Measurements from ENCODE around the gene FSTL4.
"Not testable (repeated sequence)": the region's sequence is repeated elsewhere in the genome, so short reads cannot be mapped to it uniquely, and the experiment has no call there.

The FSTL4 gene

GRCh38 chr5:133199417-133200178 lies 412.7 kb downstream of the FSTL4 start:
- Mint-ChIP-seq H3K27ac (no peak overlapping the region), H3K4me1 (ENCODE audit: low read depth) (no peaks in the 10 kb centered on the region), H3K36me3 (ENCODE audit: low read depth) (no peaks in the 10 kb centered on the region), H3K9me3 (no peaks in the 10 kb centered on the region), H3K4me3 (no peak overlapping the region), H3K27me3 (no peaks in the 10 kb centered on the region)
- DNase-seq: no peak

DNA sequence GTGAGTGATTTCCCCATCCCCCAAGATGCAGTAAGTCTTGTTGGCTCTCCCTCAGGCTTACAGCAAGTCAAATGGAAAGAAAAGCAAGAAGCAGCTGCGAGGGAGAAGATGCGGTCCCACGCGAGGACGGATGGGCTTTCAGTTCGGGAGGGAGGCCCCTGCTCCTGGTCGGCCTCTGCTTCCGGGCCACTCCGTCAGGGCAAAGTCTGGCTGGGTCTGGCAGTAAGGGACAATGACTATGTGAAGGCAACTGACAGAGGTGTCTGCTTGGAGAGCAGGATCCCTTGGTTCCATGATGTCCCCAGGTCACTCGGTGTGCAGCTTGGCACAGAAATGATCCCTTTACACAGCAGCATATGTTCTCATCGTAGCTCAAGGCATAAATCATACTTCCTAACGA lies 413.8 kb downstream of the FSTL4 start:
- no peak for DNase-seq
- no peak overlapping the region for H3K4me3 Mint-ChIP-seq
- no peaks in the 10 kb centered on the region for H3K9me3 Mint-ChIP-seq
- H3K27ac Mint-ChIP-seq: no peak overlapping the region
- H3K36me3 Mint-ChIP-seq (ENCODE audit: low read depth): no peaks in the 10 kb centered on the region
- no peaks in the 10 kb centered on the region for H3K4me1 Mint-ChIP-seq (ENCODE audit: low read depth)
- no peaks in the 10 kb centered on the region for H3K27me3 Mint-ChIP-seq

DNA sequence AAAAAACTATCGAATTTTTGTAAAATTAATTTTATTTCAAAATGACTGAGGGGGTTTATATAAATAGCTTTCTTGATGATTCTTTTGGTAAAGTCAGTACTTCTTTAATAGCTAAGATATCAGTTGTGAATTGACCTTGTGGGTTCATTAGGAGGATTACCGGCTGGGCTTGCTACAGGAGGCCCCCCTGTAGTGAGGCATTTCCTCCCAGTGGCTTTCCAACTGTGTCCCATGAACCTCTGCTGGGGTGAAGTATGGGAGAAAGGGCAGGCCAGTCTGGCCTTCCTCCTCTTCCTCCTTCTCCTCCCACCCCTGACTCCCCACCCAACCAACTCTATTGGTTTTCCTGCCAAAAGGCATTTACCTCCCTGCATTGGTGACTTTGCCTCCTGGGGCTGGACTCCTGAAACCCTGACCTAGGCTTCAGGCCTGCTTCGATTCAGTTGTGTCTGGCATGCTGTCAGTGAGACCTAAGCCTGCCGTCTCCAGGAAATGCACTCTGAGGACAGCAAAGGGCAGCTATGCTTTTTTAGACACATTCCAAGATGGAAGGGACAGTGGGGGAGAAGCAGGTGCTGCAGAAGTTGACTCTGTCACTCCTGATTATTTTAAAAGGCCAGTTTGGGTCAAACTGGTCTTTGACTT lies 415.8 kb downstream of the FSTL4 start:
- Mint-ChIP-seq H3K36me3 (ENCODE audit: low read depth) (no peaks in the 10 kb centered on the region), H3K4me1 (ENCODE audit: low read depth) (no peaks in the 10 kb centered on the region)

GRCh38 chr5:133195250-133195649 lies 417.1 kb downstream of the FSTL4 start:
- Mint-ChIP-seq H3K9me3 (no peaks in the 10 kb centered on the region), H3K4me3 (no peak overlapping the region), H3K4me1 (ENCODE audit: low read depth) (no peaks in the 10 kb centered on the region), H3K36me3 (ENCODE audit: low read depth) (no peaks in the 10 kb centered on the region), H3K27ac (no peak overlapping the region), H3K27me3 (no peaks in the 10 kb centered on the region)
- DNase-seq: no peak

More for the DNA sequence above, 415.8 kb downstream of the FSTL4 start:
- no peak overlapping the region for H3K27ac Mint-ChIP-seq
- no peak for DNase-seq
- no peaks in the 10 kb centered on the region for H3K9me3 Mint-ChIP-seq
- H3K27me3 Mint-ChIP-seq: no peaks in the 10 kb centered on the region
- H3K4me3 Mint-ChIP-seq: no peak overlapping the region

GRCh38 chr5:133193794-133194193 lies 418.5 kb downstream of the FSTL4 start:
- DNase-seq: no peak
- Mint-ChIP-seq H3K4me3 (no peak overlapping the region), H3K27me3 (no peaks in the 10 kb centered on the region), H3K27ac (no peak overlapping the region), H3K9me3 (no peaks in the 10 kb centered on the region), H3K4me1 (ENCODE audit: low read depth) (no peaks in the 10 kb centered on the region), H3K36me3 (ENCODE audit: low read depth) (no peaks in the 10 kb centered on the region)

GRCh38 chr5:133192716-133193115 lies 419.6 kb downstream of the FSTL4 start:
- DNase-seq: no peak
- H3K27ac Mint-ChIP-seq: no peak overlapping the region
- no peaks in the 10 kb centered on the region for H3K27me3 Mint-ChIP-seq
- no peaks in the 10 kb centered on the region for H3K4me1 Mint-ChIP-seq (ENCODE audit: low read depth)
- no peaks in the 10 kb centered on the region for H3K36me3 Mint-ChIP-seq (ENCODE audit: low read depth)
- H3K9me3 Mint-ChIP-seq: no peaks in the 10 kb centered on the region
- no peak overlapping the region for H3K4me3 Mint-ChIP-seq

DNA sequence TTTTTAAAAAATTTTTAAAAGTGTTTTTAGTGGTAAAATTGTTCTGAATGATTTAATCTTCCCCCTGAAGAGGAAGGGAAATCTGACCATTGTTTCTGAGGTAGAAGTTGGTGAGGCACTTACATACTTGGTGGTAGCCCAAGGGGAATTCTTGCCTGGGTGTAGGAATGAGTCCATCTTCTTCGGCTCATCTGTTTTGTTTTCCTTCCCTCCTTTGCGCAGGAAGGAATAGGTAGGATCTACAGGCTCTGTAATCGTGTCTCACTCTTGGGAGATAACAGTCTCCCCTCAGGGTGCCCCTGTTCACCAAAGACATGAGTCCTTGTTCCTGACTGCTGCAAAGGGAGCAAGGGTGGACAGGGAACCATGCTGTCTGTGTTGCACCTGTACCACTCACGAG lies 422.5 kb downstream of the FSTL4 start:
- no peak overlapping the region for H3K4me3 Mint-ChIP-seq
- no peaks in the 10 kb centered on the region for H3K27me3 Mint-ChIP-seq
- no peaks in the 10 kb centered on the region for H3K9me3 Mint-ChIP-seq
- no peaks in the 10 kb centered on the region for H3K36me3 Mint-ChIP-seq (ENCODE audit: low read depth)
- DNase-seq: no peak
- H3K27ac Mint-ChIP-seq: no peak overlapping the region
- H3K4me1 Mint-ChIP-seq (ENCODE audit: low read depth): no peaks in the 10 kb centered on the region

DNA sequence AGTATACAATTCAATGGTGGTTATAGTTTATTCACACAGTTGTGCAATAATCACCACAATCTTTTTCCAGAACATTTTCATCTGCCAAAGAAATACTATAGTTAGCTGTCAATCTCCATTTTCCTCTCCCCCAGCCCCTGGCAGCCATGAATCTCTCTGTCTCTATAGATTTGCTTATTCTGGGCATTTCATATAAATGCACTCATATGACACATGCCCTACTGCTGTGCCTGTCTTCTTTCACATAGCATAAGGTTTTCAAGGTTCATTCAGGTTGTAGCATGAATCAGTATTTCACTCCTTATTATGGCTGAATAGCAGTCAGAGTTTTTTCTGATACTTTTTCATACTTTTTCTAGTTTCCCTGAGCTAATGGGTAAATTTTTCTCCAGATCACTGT lies 432.9 kb downstream of the FSTL4 start:
- Mint-ChIP-seq H3K4me1 (ENCODE audit: low read depth) (no peaks in the 10 kb centered on the region), H3K4me3 (no peak overlapping the region), H3K27ac (no peak overlapping the region), H3K9me3 (no peaks in the 10 kb centered on the region), H3K36me3 (ENCODE audit: low read depth) (no peaks in the 10 kb centered on the region), H3K27me3 (no peaks in the 10 kb centered on the region)
- DNase-seq: no peak

- not testable (repeated sequence) for H3K27me3 Mint-ChIP-seq
- H3K27ac Mint-ChIP-seq: peak overlapping the region; percentile 62
- peak; percentile 59 for DNase-seq
Observed at GRCh38 chr5:133170756-133171387, 441.5 kb downstream of the FSTL4 start.

GRCh38 chr5:133164759-133165158 lies 447.6 kb downstream of the FSTL4 start:
- Mint-ChIP-seq H3K36me3 (ENCODE audit: low read depth) (peaks cover 3% of the 10 kb centered on the region), H3K9me3 (peaks cover 4% of the 10 kb centered on the region), H3K4me3 (no peak overlapping the region), H3K27ac (no peak overlapping the region), H3K4me1 (ENCODE audit: low read depth) (peaks cover 11% of the 10 kb centered on the region), H3K27me3 (no peaks in the 10 kb centered on the region)
- no peak for DNase-seq

More at GRCh38 chr5:133170756-133171387, 441.5 kb downstream of the FSTL4 start:
- H3K36me3 Mint-ChIP-seq (ENCODE audit: low read depth); H3K9me3 Mint-ChIP-seq: not testable (repeated sequence)
- Mint-ChIP-seq H3K4me3 (peak overlapping the region; percentile 63), H3K4me1 (ENCODE audit: low read depth) (peaks cover 16% of the 10 kb centered on the region)

GRCh38 chr5:133163839-133164238 lies 448.5 kb downstream of the FSTL4 start:
- no peaks in the 10 kb centered on the region for H3K9me3 Mint-ChIP-seq
- H3K36me3 Mint-ChIP-seq (ENCODE audit: low read depth): no peaks in the 10 kb centered on the region
- H3K4me1 Mint-ChIP-seq (ENCODE audit: low read depth): peaks cover 11% of the 10 kb centered on the region
- no peak overlapping the region for H3K4me3 Mint-ChIP-seq
- no peak overlapping the region for H3K27ac Mint-ChIP-seq
- no peaks in the 10 kb centered on the region for H3K27me3 Mint-ChIP-seq
- no peak for DNase-seq

DNA sequence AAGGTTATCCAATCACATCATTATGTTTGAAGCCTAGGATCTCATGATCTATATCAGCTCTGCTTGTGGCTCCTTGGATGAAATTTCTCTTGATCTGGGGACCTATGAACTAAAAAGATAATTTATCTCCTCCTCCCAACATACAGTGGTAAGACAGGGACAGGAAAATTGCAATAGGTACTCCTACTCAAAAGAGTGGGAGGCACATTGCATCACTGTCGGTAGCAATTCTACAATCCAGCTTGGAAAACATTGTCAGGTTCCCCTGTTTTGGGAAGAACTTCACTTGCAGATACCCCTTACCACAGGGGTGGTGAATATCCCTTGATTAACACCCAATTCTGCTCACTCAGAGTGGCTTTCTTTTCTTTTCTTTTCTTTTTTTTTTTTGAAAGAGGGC lies 452.8 kb downstream of the FSTL4 start:
- Mint-ChIP-seq H3K27ac (no peak overlapping the region), H3K4me3 (no peak overlapping the region), H3K4me1 (ENCODE audit: low read depth) (peaks cover 5% of the 10 kb centered on the region), H3K27me3 (no peaks in the 10 kb centered on the region), H3K9me3 (no peaks in the 10 kb centered on the region), H3K36me3 (ENCODE audit: low read depth) (no peaks in the 10 kb centered on the region)
- DNase-seq: no peak

- Mint-ChIP-seq H3K27ac (no peak overlapping the region), H3K4me3 (no peak overlapping the region), H3K9me3 (no peaks in the 10 kb centered on the region), H3K4me1 (ENCODE audit: low read depth) (peaks cover 5% of the 10 kb centered on the region), H3K27me3 (no peaks in the 10 kb centered on the region), H3K36me3 (ENCODE audit: low read depth) (no peaks in the 10 kb centered on the region)
- DNase-seq: no peak
Observed at GRCh38 chr5:133155326-133155969, 456.9 kb downstream of the FSTL4 start.

- H3K27ac Mint-ChIP-seq: no peak overlapping the region
- no peak overlapping the region for H3K4me3 Mint-ChIP-seq
- no peaks in the 10 kb centered on the region for H3K4me1 Mint-ChIP-seq (ENCODE audit: low read depth)
- H3K27me3 Mint-ChIP-seq: no peaks in the 10 kb centered on the region
- H3K36me3 Mint-ChIP-seq (ENCODE audit: low read depth): no peaks in the 10 kb centered on the region
- DNase-seq: no peak
- H3K9me3 Mint-ChIP-seq: no peaks in the 10 kb centered on the region
Observed at GRCh38 chr5:133154274-133155075, 457.9 kb downstream of the FSTL4 start.

Measured in activated T-cell treated with anti-CD3 and anti-CD28 coated beads, Interleukin-2, amount 50 U/mL, for 24 hours (primary cell).